IPS-18c (cell line): Measurements from ENCODE around the gene BCL2A1.
"Not testable (repeated sequence)": the region's sequence is repeated elsewhere in the genome, so short reads cannot be mapped to it uniquely, and the experiment has no call there.

Experiments used
- H3K4me3 ChIP-seq: 2 replicates; pipeline ENCODE4 v1.7.0; 2013; ENCODE audit warnings: low read depth, mild to moderate bottlenecking, low read length, moderate library complexity; ENCODE audit not compliant: insufficient read depth
- H3K9me3 ChIP-seq: one replicate; pipeline ENCODE4 v1.6.1; 2013; ENCODE audit warnings: mild to moderate bottlenecking, low read length, moderate library complexity; ENCODE audit not compliant: control insufficient read depth, insufficient read depth

Gene BCL2A1

GRCh38 chr15:79970624-79971434 lies at the start of gene BCL2A1:
Gene BCL2A1 (minus strand): TSS chr15:79971196. CDS start chr15:79971119, 77 bp downstream.
- Histone ChIP-seq H3K9me3 (no peaks in the 10 kb centered on the region), H3K4me3 (no peak within 1 kb of the TSS)

DNA sequence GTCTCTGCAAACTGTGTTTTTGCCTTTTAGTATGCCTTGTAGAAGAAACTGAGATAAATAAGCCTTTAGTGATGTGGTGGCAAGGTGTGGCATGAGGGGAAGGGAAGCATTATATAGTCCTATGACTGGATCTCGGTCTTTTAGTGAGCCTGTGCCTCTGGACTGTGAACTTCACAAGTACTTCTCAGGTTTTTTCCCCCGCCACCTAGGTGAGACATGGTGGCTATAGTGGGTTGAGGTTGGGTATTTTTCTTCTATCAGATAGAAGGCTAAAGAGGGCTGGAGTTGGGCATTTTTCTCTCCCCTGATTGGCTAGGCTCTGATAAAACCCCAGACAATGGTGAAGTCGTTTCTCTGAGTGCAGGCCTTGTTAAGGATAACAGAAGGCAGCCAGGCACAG lies 49.7 kb upstream of the BCL2A1 start:
- Histone ChIP-seq H3K4me3 (no peak overlapping the region), H3K9me3 (no peaks in the 10 kb centered on the region)

DNA sequence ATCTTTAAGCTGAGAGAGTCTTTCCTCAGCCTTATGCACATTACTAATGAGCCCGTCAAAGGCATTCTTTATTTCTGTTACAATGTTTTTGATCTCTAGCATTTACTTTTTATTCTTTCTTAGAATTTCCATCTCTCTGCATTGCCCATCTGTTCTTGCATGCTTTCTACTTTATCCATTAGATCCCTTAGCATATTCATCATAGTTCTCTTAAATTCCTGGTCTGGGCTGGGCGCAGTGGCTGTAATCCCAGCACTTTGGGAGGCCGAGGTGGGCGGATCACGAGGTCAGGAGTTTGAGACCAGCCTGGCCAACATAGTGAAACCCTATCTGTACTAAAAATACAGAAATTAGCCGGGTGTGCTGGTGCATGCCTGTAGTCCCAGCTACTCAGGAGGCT lies 49.2 kb upstream of the BCL2A1 start:
- H3K9me3 ChIP-seq, H3K4me3 ChIP-seq: not testable (repeated sequence)

DNA sequence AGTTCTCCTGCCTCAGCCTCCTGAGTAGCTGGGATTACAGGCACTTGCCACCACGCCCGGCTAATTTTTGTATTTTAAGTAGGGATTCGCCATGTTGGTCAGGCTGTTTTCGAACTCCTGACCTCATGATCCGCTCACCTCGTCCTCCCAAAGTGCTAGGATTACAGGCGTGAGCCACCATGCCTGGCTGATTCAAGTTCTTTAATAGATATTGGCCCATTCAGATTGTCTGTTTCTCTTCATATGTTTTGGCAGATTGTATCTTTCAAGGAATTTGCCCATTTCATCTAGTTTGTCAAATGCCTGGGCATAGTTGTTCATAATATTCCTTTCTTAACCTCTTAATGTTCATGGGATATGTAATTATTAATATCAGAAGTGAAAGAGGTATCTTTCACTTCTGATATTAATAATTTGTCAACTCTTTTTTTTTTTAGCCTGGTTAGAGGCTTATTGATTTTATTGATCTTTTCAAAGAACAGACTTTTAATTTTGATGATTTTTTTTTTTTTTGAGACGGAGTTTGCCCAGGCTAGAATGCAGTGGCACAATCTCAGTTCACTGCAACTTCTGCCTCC lies 48.3 kb upstream of the BCL2A1 start:
- Histone ChIP-seq H3K4me3 (no peak overlapping the region), H3K9me3 (no peaks in the 10 kb centered on the region)

DNA sequence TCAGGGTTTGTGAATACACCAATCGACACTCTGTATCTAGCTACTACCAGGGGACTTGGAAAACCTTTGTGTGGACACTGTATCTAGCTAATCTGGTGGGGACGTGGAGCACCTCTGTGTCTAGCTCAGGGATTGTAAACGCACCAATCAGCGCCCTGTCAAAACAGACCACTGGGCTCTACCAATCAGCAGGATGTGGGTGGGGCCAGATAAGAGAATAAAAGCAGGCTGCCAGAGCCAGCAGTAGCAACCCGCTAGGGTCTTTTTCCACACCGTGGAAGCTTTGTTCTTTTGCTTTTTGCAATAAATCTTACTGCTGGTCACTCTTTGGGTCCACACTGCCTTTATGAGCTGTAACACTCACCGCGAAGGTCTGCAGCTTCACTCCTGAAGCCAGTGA lies 46.1 kb upstream of the BCL2A1 start:
- H3K9me3 ChIP-seq, H3K4me3 ChIP-seq: not testable (repeated sequence)

DNA sequence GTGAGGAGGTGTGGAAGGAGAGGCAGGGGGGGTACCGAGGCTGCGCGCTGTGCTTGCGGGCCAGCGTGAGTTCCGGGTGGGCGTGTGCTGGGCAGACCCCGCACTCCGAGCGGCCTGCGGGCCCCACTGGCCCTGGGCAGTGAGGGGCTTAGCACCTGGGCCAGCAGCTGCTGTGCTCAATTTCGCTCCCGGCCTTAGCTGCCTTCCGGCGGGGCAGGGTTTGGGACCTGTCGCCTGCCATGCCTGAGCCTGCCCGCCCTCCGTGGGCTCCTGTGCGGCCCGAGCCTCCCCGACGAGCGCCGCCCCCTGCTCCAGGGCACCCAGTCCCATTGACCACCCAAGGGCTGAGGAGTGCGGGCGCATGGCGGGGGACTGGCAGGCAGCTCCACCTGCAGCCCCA lies 45.5 kb upstream of the BCL2A1 start:
- H3K4me3 ChIP-seq, H3K9me3 ChIP-seq: not testable (repeated sequence)

DNA sequence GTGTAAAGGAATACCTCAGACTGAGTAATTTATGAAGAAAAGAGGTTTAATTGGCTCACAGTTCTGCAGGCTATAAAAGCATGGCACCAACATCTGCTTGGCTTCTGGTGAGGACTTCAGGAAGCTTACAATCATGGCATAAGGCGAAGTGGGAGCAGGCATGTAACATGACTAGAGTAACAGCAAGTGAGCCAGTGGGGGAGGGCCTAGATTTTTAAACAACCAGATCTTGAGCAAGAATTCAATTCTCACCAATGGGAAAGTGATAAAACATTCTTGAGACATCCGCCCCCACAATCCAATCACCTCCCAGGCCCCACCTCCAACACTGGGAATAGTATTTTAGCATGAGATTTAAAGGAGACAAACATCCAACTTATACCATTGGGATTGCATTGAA lies 44.2 kb upstream of the BCL2A1 start:
- Histone ChIP-seq H3K9me3 (no peaks in the 10 kb centered on the region), H3K4me3 (no peak overlapping the region)

DNA sequence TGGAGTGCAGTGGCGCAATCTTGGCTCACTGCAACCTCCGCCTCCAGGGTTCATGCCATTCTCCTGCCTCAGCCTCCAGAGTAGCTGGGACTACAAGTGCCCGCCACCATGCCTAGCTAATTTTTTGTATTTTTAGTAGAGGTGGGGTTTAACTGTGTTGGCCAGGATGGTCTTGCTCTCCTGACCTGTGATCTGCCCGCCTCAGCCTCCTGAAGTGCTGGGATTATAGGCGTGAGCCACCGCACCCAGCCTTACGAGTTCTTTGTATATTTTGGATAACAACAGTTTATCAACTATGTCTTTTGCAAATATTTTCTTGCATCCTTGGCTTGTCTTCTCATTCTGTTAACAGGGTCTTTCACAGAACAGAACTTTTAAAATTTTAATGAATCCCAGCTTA lies 43.2 kb upstream of the BCL2A1 start:
- H3K9me3 ChIP-seq, H3K4me3 ChIP-seq: not testable (repeated sequence)

GRCh38 chr15:80012060-80012726 lies 41.2 kb upstream of the BCL2A1 start:
- no peaks in the 10 kb centered on the region for H3K9me3 ChIP-seq
- no peak overlapping the region for H3K4me3 ChIP-seq

DNA sequence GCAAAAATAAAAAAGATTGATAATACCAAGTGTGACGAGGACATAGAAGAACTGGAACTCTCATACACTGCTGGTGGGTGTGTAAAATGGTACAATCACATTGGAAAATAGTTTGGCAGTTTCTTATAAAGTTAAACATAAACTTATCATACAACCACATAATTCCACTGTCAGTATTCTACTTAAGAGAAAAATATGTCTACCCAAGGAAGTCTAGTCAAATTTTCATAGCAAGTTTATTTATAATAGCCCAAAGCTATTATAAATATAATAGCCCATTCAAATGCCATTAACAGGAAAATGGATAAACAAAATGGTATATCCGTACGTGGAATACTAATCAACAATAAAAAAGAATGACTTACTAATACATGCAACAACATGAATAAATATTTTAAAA lies 40.6 kb upstream of the BCL2A1 start:
- Histone ChIP-seq H3K4me3 (no peak overlapping the region), H3K9me3 (no peaks in the 10 kb centered on the region)

- not testable (repeated sequence) for H3K4me3 ChIP-seq, H3K9me3 ChIP-seq
Observed at GRCh38 chr15:80011041-80011523, 40.1 kb upstream of the BCL2A1 start.

DNA sequence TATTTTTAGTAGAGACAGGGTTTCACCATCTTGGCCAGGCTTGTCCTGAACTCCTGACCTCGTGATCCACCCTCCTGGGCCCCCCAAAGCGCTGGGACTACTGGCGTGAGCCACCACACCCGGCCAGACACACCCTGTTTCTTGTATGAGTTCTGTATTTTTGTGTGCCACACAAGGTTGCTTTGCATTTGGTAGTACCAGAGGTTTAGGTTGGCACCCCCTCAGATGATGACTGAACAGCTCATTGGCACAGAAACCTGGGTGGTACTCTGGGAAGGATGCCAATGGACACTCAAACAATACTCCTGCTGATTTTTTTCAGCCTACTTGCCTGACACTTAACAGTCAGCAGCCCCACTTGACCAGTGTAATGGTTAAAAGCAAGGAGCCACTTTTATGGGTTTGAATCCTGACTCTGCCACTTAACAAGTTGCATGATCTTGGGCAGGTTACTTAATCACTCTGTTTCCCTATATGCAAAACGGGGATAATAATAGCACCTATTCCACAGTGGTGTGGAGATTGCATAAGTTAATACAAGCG lies 39.2 kb upstream of the BCL2A1 start:
- Histone ChIP-seq H3K9me3 (no peaks in the 10 kb centered on the region), H3K4me3 (no peak overlapping the region)

DNA sequence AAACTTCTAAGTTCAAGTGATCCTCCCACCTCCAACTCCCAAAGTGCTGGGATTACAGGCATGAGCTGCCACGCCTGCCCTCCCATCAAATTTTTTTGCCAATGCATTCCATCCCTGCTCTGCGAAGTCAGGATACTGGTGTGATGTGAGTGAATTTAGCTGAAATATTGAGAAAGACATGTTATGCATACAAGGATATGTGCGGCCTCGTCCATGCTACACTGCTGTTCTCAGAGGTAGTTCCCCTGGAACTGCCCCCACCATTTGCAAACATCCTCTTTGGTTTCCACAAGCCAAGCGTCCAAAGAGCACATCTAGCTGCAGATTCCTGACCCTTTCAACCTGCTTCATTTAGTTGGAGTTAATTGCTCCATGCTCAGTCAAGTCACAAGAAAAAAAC lies 36.5 kb upstream of the BCL2A1 start:
- no peak overlapping the region for H3K4me3 ChIP-seq
- no peaks in the 10 kb centered on the region for H3K9me3 ChIP-seq

DNA sequence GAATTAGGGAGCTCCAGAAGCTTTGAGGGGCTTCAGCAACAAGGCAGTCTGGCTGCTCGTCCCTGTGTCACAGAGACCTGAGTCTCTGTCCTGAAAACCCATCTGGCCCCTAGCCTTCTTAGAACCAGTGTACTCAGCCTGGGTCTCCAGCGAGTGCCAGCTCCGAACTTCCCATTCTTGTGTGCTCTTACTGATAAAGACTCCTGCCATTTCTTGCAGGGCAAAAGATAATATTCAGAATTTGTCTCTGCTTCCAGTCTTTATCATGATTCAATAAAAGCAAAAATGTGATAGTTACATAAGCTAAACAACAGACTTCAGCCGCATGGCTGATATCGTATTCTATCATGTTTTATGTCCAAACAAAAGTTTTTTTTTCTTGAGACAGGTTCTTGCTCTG lies 36.0 kb upstream of the BCL2A1 start:
- Histone ChIP-seq H3K4me3 (no peak overlapping the region), H3K9me3 (no peaks in the 10 kb centered on the region)

DNA sequence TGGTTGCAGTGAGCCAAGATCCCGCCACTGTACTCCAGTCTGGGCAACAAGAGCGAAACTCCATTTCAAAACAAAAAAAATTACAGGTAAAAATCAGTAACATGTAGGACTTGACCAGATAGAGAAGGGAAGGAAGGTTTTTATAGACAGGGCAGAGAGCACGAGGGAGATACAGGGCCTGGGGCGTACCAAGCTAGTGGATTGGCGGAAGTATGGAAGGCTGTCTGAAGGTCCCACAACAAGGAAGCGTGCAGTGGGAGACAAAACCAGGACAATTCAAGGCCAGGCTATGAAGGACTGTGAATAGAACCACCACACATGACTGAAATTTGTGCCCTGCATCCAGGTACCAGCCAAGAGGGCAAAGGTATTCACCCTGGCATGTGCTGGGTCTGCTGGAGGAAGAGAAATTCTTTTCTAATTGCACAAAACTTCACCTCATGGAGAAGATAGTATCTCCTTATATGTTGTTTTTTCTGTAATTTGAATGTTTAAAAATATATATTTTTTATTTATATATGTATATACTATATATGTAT lies 33.0 kb upstream of the BCL2A1 start:
- no peaks in the 10 kb centered on the region for H3K9me3 ChIP-seq
- H3K4me3 ChIP-seq, result no peak overlapping the region

- no peaks in the 10 kb centered on the region for H3K9me3 ChIP-seq
- H3K4me3 ChIP-seq, result no peak overlapping the region
Observed at GRCh38 chr15:80003171-80003570, 32.2 kb upstream of the BCL2A1 start.

DNA sequence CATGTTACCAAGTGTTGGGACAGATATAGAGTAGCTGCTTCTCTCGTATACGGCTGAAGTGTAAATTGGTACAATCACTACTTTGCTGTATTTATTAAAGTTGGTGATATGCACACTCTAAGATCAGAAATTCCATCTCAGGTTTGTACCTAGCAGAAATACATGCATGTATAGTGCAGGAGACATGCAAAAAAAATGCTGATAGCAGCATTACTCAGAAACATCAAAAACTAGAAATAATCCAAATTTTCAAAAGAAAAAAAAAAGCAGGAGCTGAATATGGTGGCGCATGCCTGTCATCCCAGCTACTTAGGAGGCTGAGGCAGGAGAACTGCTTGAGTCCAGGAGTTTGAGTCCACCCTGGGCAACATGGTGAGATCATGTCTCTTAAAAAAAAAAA lies 31.3 kb upstream of the BCL2A1 start:
- no peaks in the 10 kb centered on the region for H3K9me3 ChIP-seq
- no peak overlapping the region for H3K4me3 ChIP-seq

- Histone ChIP-seq H3K4me3 (no peak overlapping the region), H3K9me3 (no peaks in the 10 kb centered on the region)
Observed at GRCh38 chr15:79994615-79995014, 23.6 kb upstream of the BCL2A1 start.
